ENCODE measurements around the gene EFNA3. TPM values are rescaled to one million over a fixed set of nuclear protein-coding genes. Genes with fewer than 3 reads are reported as not detected.

EFNA3 gene
- total RNA-seq, 4 donors from 2014 or later = 28.8 to 104 (median 77.6) TPM

DNA sequence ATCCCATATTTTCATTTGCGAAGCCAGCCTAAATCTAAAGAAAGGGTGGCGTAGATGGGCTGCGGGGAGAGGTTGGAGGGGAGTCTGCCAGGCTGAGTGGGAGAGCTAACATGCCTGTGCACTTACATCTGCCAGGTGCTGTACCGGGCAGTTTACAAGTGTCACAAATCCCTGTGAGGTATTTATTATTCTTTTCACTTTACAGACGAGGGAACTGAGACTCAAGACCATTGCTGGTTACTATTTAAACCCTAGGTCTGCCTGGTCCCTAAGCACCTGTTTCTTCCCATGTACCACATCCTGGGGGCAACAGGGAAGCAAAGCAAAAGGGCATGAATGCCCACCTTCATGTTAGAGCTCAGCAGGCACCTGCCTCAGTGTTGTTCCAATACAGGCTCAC is 29.7 kb downstream of the EFNA3 start:
- Histone ChIP-seq H3K27ac (no peak overlapping the region), H3K36me3 (no peaks in the 10 kb centered on the region), H3K4me1 (no peaks in the 10 kb centered on the region), H3K9me3 (no peaks in the 10 kb centered on the region), H3K4me3 (no peak overlapping the region), H3K27me3 (no peaks in the 10 kb centered on the region)
- 72% methylated on average over 5 of the region's 5 CpGs for WGBS
- DNase-seq (ENCODE audit: low spot score in 2 of 2) = no peak
- TF ChIP-seq POLR2A (IDR thresholded peaks at IDR 0.05) = no peak
- no peak for TF ChIP-seq POLR2AphosphoS5 (IDR thresholded peaks at IDR 0.05)
- TF ChIP-seq, protein P1, sequence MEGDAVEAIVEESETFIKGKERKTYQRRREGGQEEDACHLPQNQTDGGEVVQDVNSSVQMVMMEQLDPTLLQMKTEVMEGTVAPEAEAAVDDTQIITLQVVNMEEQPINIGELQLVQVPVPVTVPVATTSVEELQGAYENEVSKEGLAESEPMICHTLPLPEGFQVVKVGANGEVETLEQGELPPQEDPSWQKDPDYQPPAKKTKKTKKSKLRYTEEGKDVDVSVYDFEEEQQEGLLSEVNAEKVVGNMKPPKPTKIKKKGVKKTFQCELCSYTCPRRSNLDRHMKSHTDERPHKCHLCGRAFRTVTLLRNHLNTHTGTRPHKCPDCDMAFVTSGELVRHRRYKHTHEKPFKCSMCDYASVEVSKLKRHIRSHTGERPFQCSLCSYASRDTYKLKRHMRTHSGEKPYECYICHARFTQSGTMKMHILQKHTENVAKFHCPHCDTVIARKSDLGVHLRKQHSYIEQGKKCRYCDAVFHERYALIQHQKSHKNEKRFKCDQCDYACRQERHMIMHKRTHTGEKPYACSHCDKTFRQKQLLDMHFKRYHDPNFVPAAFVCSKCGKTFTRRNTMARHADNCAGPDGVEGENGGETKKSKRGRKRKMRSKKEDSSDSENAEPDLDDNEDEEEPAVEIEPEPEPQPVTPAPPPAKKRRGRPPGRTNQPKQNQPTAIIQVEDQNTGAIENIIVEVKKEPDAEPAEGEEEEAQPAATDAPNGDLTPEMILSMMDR (IDR thresholded peaks at IDR 0.05) = no peak
- TF ChIP-seq EP300 (IDR thresholded peaks at IDR 0.05) = no peak

DNA sequence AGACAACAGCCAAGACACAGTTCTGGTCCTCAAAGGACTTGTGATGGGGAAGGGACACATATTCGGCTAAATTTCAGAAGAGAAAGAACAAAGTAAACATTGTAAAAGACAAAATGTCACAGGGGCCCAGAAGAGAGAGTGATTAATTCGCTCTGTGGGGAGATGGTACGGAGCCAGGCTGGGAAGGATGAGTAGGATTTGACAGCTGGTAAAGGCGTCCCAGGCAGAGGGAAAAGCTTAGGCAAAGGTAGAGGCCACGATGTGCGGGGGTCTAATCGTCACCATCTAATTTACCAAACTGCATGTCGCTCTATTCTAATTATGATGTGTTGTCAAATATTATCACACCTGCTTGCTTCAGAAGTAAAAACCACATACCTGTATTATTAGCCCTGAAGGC is 31.7 kb downstream of the EFNA3 start:
- H3K36me3 ChIP-seq = no peaks in the 10 kb centered on the region
- no peaks in the 10 kb centered on the region for H3K4me1 ChIP-seq
- H3K27me3 ChIP-seq = no peaks in the 10 kb centered on the region
- no peaks in the 10 kb centered on the region for H3K9me3 ChIP-seq
- no peak overlapping the region for H3K4me3 ChIP-seq
- no peak overlapping the region for H3K27ac ChIP-seq
- DNase-seq (ENCODE audit: low spot score in 2 of 2) = no peak
- TF ChIP-seq POLR2AphosphoS5 (IDR thresholded peaks at IDR 0.05) = no peak
- TF ChIP-seq POLR2A (IDR thresholded peaks at IDR 0.05) = no peak
- TF ChIP-seq EP300 (IDR thresholded peaks at IDR 0.05) = no peak
- TF ChIP-seq, protein P1 (IDR thresholded peaks at IDR 0.05) = no peak
- 82% methylated on average over 8 of the region's 8 CpGs for WGBS

DNA sequence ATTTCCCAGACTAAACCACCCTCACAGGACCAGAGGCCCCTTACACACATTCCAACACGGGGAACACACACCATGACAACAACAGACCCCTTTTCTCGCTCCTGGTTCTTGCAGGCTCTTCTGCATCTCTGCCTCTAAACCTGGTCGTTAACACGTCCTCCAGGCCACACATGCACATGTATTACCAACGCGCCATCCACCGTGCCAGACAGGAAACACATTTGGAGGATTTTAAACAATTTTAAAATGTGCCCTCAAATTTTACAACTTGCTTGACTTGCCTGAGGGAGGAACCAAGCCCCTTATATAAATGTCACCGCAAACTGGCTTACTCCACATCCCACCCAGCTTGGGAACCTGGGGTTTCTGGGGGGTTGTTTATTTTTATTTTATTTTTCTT is 32.2 kb downstream of the EFNA3 start:
- Histone ChIP-seq H3K4me3 (no peak overlapping the region), H3K36me3 (no peaks in the 10 kb centered on the region), H3K27ac (no peak overlapping the region), H3K4me1 (no peaks in the 10 kb centered on the region), H3K9me3 (no peaks in the 10 kb centered on the region), H3K27me3 (no peaks in the 10 kb centered on the region)
- 75% methylated on average over 8 of the region's 8 CpGs for WGBS
- no peak for DNase-seq (ENCODE audit: low spot score in 2 of 2)
- TF ChIP-seq POLR2AphosphoS5 (IDR thresholded peaks at IDR 0.05) (no peak), EP300 (IDR thresholded peaks at IDR 0.05) (no peak), POLR2A (IDR thresholded peaks at IDR 0.05) (no peak)
- TF ChIP-seq, protein P1 (IDR thresholded peaks at IDR 0.05) = no peak

DNA sequence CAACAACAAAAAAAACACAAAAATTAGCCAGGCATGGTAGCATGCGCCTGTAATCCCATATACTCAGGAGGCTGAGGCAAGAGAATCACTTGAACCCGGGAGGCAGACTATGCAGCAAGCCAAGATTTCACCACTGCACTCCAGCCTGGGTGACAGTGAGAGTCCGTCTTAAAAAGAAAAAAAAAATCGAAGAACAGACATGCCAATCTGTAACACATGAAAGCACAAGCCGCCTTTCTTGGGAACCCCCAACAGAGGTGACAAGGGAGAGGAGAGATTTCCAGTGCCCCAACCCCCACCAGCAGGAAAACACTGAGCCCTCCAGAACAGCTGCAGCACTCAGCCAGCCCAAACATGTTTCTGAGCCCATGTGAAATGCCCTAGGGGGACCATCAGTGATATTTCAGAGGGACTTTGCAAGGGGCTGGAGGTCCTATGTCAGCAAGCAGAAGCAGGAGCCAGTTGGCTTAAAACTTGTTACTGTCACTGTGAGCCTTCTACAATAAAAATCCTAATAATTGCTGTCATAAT is 34.9 kb downstream of the EFNA3 start:
- Histone ChIP-seq H3K4me1 (no peaks in the 10 kb centered on the region), H3K27me3 (no peaks in the 10 kb centered on the region), H3K27ac (no peak overlapping the region), H3K36me3 (no peaks in the 10 kb centered on the region), H3K4me3 (no peak overlapping the region), H3K9me3 (no peaks in the 10 kb centered on the region)
- WGBS = 71% methylated on average over 5 of the region's 5 CpGs
- TF ChIP-seq POLR2AphosphoS5 (IDR thresholded peaks at IDR 0.05) (no peak), EP300 (IDR thresholded peaks at IDR 0.05) (no peak), POLR2A (IDR thresholded peaks at IDR 0.05) (no peak)
- TF ChIP-seq, protein P1 (IDR thresholded peaks at IDR 0.05) = no peak
- no peak for DNase-seq (ENCODE audit: low spot score in 2 of 2)

DNA sequence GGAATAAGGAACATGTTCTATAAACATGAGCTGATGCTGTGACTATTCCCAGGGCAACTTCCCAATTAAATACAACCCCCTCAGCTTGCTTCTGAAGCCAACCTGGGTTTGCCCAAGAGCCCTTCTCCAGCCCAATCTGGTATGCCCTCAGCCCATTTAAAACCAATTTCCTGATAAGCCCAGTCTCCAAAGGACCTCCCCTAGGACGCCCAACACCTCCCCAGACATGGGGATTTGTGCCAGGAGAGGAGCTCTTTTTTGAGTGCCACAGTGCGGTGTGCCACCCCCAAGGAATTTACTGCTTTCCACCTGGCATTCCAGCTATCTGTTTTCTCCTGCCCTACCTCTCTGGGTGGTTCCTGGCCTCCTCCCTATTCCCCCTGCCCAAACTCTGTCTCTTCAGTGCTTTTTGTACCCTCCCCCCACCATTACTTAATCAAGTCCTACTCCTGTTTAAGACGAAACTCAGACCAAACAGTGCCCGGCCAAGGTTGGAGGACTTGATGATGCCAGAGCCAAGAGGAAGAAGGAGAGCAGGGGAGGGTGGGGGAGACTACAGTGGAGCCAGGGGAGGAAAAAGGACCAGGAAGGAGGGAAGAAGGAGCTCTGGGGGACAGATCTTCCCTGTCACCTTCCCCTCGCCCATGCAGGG is 37.6 kb downstream of the EFNA3 start:
- Histone ChIP-seq H3K36me3 (no peaks in the 10 kb centered on the region), H3K9me3 (no peaks in the 10 kb centered on the region), H3K4me1 (no peaks in the 10 kb centered on the region), H3K27ac (no peak overlapping the region), H3K4me3 (no peak overlapping the region), H3K27me3 (no peaks in the 10 kb centered on the region)
- TF ChIP-seq POLR2A (IDR thresholded peaks at IDR 0.05) (no peak), EP300 (IDR thresholded peaks at IDR 0.05) (no peak), POLR2AphosphoS5 (IDR thresholded peaks at IDR 0.05) (no peak)
- TF ChIP-seq, protein P1 (IDR thresholded peaks at IDR 0.05) = no peak
- WGBS = 47% methylated on average over 5 of the region's 5 CpGs
- no peak for DNase-seq (ENCODE audit: low spot score in 2 of 2)

All from suprapubic skin (tissue), 4 donors.